CD4-positive, alpha-beta T cell treated with Interferon alpha-2 for 1 hour (primary cell): ENCODE results near the gene GGTLC2.
A peak's percentile ranks its signal among the peaks of the same experiment; 100 is the strongest.
"Not testable (repeated sequence)": the region's sequence is repeated elsewhere in the genome, so short reads cannot be mapped to it uniquely, and the experiment has no call there.

Source experiments
- DNase-seq, 2 donors: peaks; one replicate each; pipeline ENCODE4 v3.0.0-alpha.2; 2020 to 2022

GGTLC2 gene

GRCh38 chr22:22642255-22642654 lies 2.2 kb upstream of the GGTLC2 start:
- DNase-seq: not testable (repeated sequence)

- not testable (repeated sequence) for DNase-seq
Observed at GRCh38 chr22:22645969-22646368, 1.6 kb downstream of the GGTLC2 start.

GRCh38 chr22:22647952-22648351 lies 3.5 kb downstream of the GGTLC2 start:
- DNase-seq: not testable (repeated sequence)

GRCh38 chr22:22648863-22649536 lies 4.6 kb downstream of the GGTLC2 start:
- not testable (repeated sequence) for DNase-seq

GRCh38 chr22:22649761-22650160 lies 5.3 kb downstream of the GGTLC2 start:
- DNase-seq: not testable (repeated sequence)

- not testable (repeated sequence) for DNase-seq
Observed at GRCh38 chr22:22650398-22650797, 6.0 kb downstream of the GGTLC2 start.

GRCh38 chr22:22650803-22651515 lies 6.5 kb downstream of the GGTLC2 start:
- not testable (repeated sequence) for DNase-seq

- not testable (repeated sequence) for DNase-seq
Observed at GRCh38 chr22:22651593-22651992, 7.2 kb downstream of the GGTLC2 start.

GRCh38 chr22:22652102-22652501 lies 7.7 kb downstream of the GGTLC2 start:
- DNase-seq: not testable (repeated sequence)

- DNase-seq: not testable (repeated sequence)
Observed at GRCh38 chr22:22652573-22652972, 8.2 kb downstream of the GGTLC2 start.

GRCh38 chr22:22653677-22654381 lies 9.4 kb downstream of the GGTLC2 start:
- DNase-seq: not testable (repeated sequence)

- no peak for DNase-seq
Observed at GRCh38 chr22:22655452-22656290, 11.3 kb downstream of the GGTLC2 start.

- no peak for DNase-seq
Observed at GRCh38 chr22:22657712-22658111, 13.3 kb downstream of the GGTLC2 start.

- no peak for DNase-seq
Observed at GRCh38 chr22:22661275-22661674, 16.9 kb downstream of the GGTLC2 start.

- DNase-seq: no peak
Observed at GRCh38 chr22:22662095-22662494, 17.7 kb downstream of the GGTLC2 start.

GRCh38 chr22:22663861-22664800 lies 19.7 kb downstream of the GGTLC2 start:
- DNase-seq: no peak

- peak; percentile 19 to 24 for DNase-seq
Observed at GRCh38 chr22:22666307-22667091, 22.1 kb downstream of the GGTLC2 start.

GRCh38 chr22:22667966-22668880 lies 23.8 kb downstream of the GGTLC2 start:
- DNase-seq: no peak

GRCh38 chr22:22669093-22669492 lies 24.7 kb downstream of the GGTLC2 start:
- no peak for DNase-seq
